GM12801 (cell line): Measurements from ENCODE around the gene DPP4.

Experiments
- TF ChIP-seq, protein P1 (sequence below): IDR thresholded peaks from one replicate; pipeline ENCODE4 v1.5.1; 2011; ENCODE audit warnings: control low read depth; ENCODE audit not compliant: insufficient read length; ENCODE audit errors: extremely low read depth

Gene DPP4

DNA sequence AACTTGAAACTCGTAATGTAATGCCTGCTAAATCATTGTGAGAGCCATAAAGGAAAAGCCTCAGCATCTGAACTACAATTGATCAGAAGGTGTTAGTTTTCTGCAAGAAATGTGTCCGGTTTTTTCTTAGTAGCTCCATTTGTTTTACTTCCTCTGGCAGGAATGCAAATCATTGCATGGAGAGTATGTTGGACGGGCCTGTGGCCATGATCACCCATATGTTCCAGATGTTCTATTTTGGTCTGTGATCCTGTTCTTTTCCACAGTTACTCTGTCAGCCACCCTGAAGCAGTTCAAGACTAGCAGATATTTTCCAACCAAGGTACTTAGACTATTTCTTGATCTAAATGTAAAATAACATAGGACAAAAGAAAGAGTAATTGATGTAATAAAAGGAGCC lies 126.6 kb downstream of the DPP4 start:
- TF ChIP-seq, protein P1, sequence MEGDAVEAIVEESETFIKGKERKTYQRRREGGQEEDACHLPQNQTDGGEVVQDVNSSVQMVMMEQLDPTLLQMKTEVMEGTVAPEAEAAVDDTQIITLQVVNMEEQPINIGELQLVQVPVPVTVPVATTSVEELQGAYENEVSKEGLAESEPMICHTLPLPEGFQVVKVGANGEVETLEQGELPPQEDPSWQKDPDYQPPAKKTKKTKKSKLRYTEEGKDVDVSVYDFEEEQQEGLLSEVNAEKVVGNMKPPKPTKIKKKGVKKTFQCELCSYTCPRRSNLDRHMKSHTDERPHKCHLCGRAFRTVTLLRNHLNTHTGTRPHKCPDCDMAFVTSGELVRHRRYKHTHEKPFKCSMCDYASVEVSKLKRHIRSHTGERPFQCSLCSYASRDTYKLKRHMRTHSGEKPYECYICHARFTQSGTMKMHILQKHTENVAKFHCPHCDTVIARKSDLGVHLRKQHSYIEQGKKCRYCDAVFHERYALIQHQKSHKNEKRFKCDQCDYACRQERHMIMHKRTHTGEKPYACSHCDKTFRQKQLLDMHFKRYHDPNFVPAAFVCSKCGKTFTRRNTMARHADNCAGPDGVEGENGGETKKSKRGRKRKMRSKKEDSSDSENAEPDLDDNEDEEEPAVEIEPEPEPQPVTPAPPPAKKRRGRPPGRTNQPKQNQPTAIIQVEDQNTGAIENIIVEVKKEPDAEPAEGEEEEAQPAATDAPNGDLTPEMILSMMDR: no peak

DNA sequence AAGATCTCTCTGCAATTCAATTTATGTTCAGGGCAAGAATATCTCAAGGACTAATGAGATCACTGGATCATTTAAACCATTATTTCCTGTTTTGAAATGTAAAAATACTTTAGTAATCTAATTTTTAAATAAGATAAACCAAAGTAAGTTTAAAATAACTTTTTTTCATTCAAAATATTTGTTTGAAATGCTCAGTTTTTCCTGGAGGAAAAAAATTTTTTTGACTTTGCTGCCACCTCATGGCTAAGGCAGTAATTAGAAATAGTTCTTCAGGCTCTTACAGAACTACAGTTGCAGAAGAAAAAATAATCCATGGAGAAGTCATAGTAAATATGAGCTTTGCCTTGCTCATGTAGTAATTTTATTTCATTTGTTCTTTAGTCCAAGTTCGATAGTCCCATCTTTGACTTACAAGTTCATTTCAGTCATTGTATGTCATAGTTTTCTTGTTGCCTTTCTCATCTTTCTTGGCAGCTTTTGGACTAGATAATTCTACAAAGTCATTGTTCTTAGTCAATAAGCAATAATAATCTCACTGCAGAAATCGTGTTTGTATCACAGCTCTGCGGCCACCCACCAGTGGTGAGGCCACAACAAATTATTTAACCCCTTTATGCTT lies 127.4 kb downstream of the DPP4 start:
- TF ChIP-seq, protein P1: no peak

DNA sequence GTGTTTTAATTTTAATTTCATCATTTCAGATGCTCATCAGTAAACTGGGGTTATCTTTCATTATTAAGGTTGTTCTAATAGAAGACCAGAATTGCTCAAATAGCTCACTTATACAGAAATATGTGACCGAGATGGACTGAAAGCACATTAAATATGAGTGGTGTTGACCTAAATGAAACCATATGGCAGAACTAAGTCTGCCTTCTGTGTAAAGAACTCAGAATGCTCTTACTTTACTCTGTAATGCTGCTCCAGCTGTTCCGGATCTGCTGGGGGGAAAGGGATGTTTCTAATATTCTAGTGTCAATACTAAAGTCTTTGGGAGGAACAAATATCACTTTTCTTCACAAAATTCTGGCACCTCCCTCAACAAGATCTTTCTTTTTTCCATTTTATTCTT lies 131.0 kb downstream of the DPP4 start:
- TF ChIP-seq, protein P1: no peak
